ENCODE results near the gene ASIC3. TPM values are rescaled to one million over a fixed set of nuclear protein-coding genes. Genes with fewer than 3 reads are reported as not detected.

The ASIC3 gene
- total and polyA plus RNA-seq, 2 of the 8 experiments (the other 6 are each of a cell fraction or from before 2014, with no cell fraction given), result 1.6 to 1.9 TPM

DNA sequence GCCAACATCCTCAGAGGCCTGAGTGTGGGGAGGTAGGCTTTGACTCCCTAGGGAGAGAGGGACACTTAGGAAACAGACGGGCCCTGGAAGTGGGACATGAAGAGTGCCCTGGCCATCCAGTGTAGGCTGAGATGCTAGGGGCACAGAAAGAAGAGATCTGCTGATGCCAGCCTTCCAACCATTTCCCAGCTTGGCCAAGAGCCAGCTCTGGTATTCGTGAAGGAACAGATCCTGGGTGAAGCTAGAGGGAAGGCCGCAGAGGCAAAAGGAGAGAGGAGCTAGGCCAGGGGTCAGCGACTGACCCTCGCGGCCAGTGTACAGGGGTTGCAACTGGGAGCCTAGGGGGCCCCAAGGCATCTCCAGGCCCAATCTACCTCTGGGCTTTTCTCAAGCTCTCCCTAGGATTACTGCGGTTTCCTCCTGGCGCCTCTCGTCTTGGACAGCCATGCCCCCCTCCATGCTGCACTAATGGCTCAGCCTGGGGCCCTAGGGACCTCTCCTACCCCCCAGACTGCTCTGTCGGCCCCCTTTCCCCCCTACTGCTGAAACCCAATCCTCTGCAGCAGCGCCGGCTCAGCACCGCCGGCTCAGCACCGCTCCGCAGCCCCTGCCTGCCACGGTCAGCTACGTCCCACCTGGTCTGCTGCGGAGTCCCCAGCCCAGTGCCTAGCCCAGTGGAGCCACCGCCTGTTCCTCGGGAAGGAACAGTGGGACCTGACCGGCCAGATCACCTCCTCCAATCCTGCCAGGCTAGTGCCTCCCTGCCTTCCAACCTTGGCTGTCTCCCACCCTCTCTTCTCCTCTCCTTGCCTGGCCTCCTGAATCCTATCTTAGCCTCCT lies at the start of gene ASIC3 (continued):
- TF ChIP-seq, protein P1, sequence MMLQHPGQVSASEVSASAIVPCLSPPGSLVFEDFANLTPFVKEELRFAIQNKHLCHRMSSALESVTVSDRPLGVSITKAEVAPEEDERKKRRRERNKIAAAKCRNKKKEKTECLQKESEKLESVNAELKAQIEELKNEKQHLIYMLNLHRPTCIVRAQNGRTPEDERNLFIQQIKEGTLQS (IDR thresholded peaks at IDR 0.05; ENCODE audit: insufficient read depth, low read depth, low read length), result no peak
- TF ChIP-seq BCL11A (IDR thresholded peaks at IDR 0.05; ENCODE audit: low read depth in 2 of 2, low read length in 2 of 2), result no peak
- no peak for TF ChIP-seq TAF1 (IDR thresholded peaks at IDR 0.05; ENCODE audit: low read depth, low read length)
- no peak for TF ChIP-seq ZNF274 (IDR thresholded peaks at IDR 0.05; ENCODE audit: borderline replicate concordance, extremely low read depth, low read length)
- no peak for TF ChIP-seq RNF2 (IDR thresholded peaks at IDR 0.05; ENCODE audit: borderline replicate concordance, low read depth, low read length, missing control alignments, poor library complexity, severe bottlenecking)
- no peak for TF ChIP-seq SRF (IDR thresholded peaks at IDR 0.05; ENCODE audit: low read depth, low read length)
